ENCODE results near the gene BUD31. TPM values are rescaled to one million over a fixed set of nuclear protein-coding genes. Genes with fewer than 3 reads are reported as not detected.
A peak's percentile ranks its signal among the peaks of the same experiment; 100 is the strongest.

Gene BUD31
- total and polyA plus RNA-seq, 2 of the 8 experiments (the other 6 are each of a cell fraction or from before 2014, with no cell fraction given) = 46.7 to 114 TPM

- no peak for FAIRE-seq
- Histone ChIP-seq H2BK5ac (ENCODE audit: low read depth, low read length) (no peak overlapping the region), H3K23me2 (ENCODE audit: low read depth, low read length) (no peaks in the 10 kb centered on the region), H3K4ac (replicated peaks; ENCODE audit: insufficient read length, low read depth, low read length) (no peak overlapping the region), H3K9me3 (ENCODE audit: insufficient read depth in 2 of 2, low read depth in 1 of 2, low read length in 1 of 2) (no peaks in the 10 kb centered on the region), H3K56ac (replicated peaks; ENCODE audit: insufficient read length, low read depth, low read length) (no peak overlapping the region), H3K27ac (ENCODE audit: low read depth, low read length) (no peak overlapping the region), H4K8ac (ENCODE audit: extremely low read depth, insufficient read depth, low read length) (peak overlapping the region; percentile 18; the same call in 1 of the 2 replicates), H4K5ac (ENCODE audit: insufficient read length, low read depth, low read length) (no peak overlapping the region), H2AFZ (ENCODE audit: low read length) (no peak overlapping the region), H4K91ac (replicated peaks; ENCODE audit: insufficient read length, low read length) (no peak overlapping the region), H2BK20ac (ENCODE audit: low read length) (no peak overlapping the region), H3K36me3 (ENCODE audit: control insufficient read depth in 2 of 4, insufficient read depth in 4 of 4, low read length in 3 of 4) (peaks cover 35 to 87% (median 73%) of the 10 kb centered on the region in 4 experiments), H3K79me1 (ENCODE audit: low read depth, low read length) (no peaks in the 10 kb centered on the region), H2BK15ac (ENCODE audit: low read length) (no peak overlapping the region), H3K4me3 (ENCODE audit: extremely low read depth in 1 of 4, insufficient read depth in 2 of 4, low read depth in 3 of 4, low read length in 4 of 4) (no peak overlapping the region), H2BK12ac (ENCODE audit: low read depth, low read length) (no peak overlapping the region), H3K4me1 (replicated peaks in 1 of 4; ENCODE audit: control insufficient read depth in 3 of 4, insufficient read depth in 4 of 4, low read length in 3 of 4) (no peaks in the 10 kb centered on the region; a peak in 1 of 7 replicates), H4K20me1 (replicated peaks in 1 of 2; ENCODE audit: control insufficient read depth in 1 of 2, insufficient read depth in 2 of 2, low read length in 2 of 2) (peaks cover 15 to 32% of the 10 kb centered on the region in 2 experiments), H3K79me2 (ENCODE audit: control insufficient read depth in 1 of 2, insufficient read depth in 2 of 2, low read length in 2 of 2) (no peaks in the 10 kb centered on the region), H3K14ac (ENCODE audit: insufficient read length) (no peak overlapping the region), H2AK5ac (ENCODE audit: low read depth, low read length) (no peak overlapping the region), H3K9ac (replicated peaks in 1 of 4; ENCODE audit: extremely low read depth in 1 of 4, low read depth in 3 of 4, low read length in 3 of 4) (no peak overlapping the region), H3K18ac (ENCODE audit: extremely low read depth, low read length) (no peak overlapping the region), H3K23ac (ENCODE audit: insufficient read length) (no peak overlapping the region), H3K27me3 (replicated peaks in 1 of 4; ENCODE audit: control insufficient read depth in 3 of 4, extremely low read depth in 1 of 4, insufficient read depth in 3 of 4, low read length in 3 of 4) (no peaks in the 10 kb centered on the region), H3K4me2 (ENCODE audit: insufficient read depth in 1 of 2, low read depth in 2 of 2, low read length in 2 of 2) (no peak overlapping the region), H2BK120ac (replicated peaks; ENCODE audit: low read depth, low read length) (no peak overlapping the region)
- no peak for DNase-seq (ENCODE audit: low read depth in 1 of 2, low spot score in 2 of 2)
- TF ChIP-seq POLR2A (IDR thresholded peaks at IDR 0.05; ENCODE audit: control extremely low read depth in 1 of 2, low read depth in 2 of 2, low read length in 2 of 2) (no peak), RAD21 (IDR thresholded peaks at IDR 0.05 in 1 of 2, conservative IDR thresholded peaks at IDR 0.05 in 1 of 2; ENCODE audit: low read depth in 2 of 2, low read length in 2 of 2) (no peak), SUZ12 (IDR thresholded peaks at IDR 0.05; ENCODE audit: low read length) (no peak)
- 98% methylated on average over 8 of the region's 11 CpGs; no CpG with 5 or more reads in 1 of the 2 experiments for WGBS, 2 experiments (ENCODE audit: extremely low coverage in 1 of 2, insufficient coverage in 1 of 2, insufficient read length in 1 of 2, insufficient replicate concordance in 2 of 2, low coverage in 1 of 2, low lambda C conversion rate in 2 of 2, missing lambda C conversion rate in 1 of 2)
- CTCF ChIA-PET (ENCODE audit: partially characterized antibody) = no interaction called here
- POLR2A ChIA-PET (ENCODE audit: partially characterized antibody) = interaction anchor here (0.8 to 7.3 kb wide), 4 partner anchors 9 to 47 kb away, joined by 3 to 100 read pairs (median 3); partner anchors contain the start of genes ATP5MF and ZNF394
Observed at GRCh38 chr7:99453105-99453504, 44.3 kb downstream of the BUD31 start.
